CD14-positive monocyte (primary cell): Measurements from ENCODE around the gene WDR64. TPM values are rescaled to one million over a fixed set of nuclear protein-coding genes. Genes with fewer than 3 reads are reported as not detected.

Experiments used
- DNase-seq, 3 donors: peaks; one replicate each; pipeline ENCODE4 v3.0.0-alpha.2; 2011 to 2022
- H2AFZ ChIP-seq: 2 replicates; pipeline ENCODE4 v1.6.0; 2012; ENCODE audit warnings: mild to moderate bottlenecking, low read depth, low read length, inconsistent platforms; ENCODE audit not compliant: insufficient read depth, poor library complexity, severe bottlenecking
- H3K27ac ChIP-seq, 2 donors: 1 replicate in 1 of 2; 2 replicates in 1 of 2; pipeline ENCODE4 v1.5.1; 2012 to 2013; ENCODE audit warnings: low read length in 2 of 2, control low read depth in 1 of 2, inconsistent platforms in 1 of 2, low read depth in 1 of 2, mild to moderate bottlenecking in 1 of 2
- H3K27me3 ChIP-seq, 2 donors: one replicate each; pipeline versions ENCODE4 v1.6.0 to v1.6.1; 2011 to 2013; ENCODE audit warnings: low read length in 2 of 2; ENCODE audit not compliant: control insufficient read depth in 2 of 2, insufficient read depth in 2 of 2
- H3K36me3 ChIP-seq, 2 donors: replicated peaks in 1 of 2; 1 replicate in 1 of 2; 2 replicates in 1 of 2; pipeline versions ENCODE4 v1.5.1 to v1.6.1; 2012 to 2013; ENCODE audit warnings: low read length in 2 of 2, control low read depth in 1 of 2, inconsistent platforms in 1 of 2, mild to moderate bottlenecking in 1 of 2; ENCODE audit not compliant: insufficient read depth in 2 of 2, control insufficient read depth in 1 of 2
- H3K4me1 ChIP-seq, 2 donors: 1 replicate in 1 of 2; 2 replicates in 1 of 2; pipeline versions ENCODE4 v1.5.1 to v1.6.1; 2012 to 2013; ENCODE audit warnings: low read length in 2 of 2, control low read depth in 1 of 2, inconsistent platforms in 1 of 2, mild to moderate bottlenecking in 1 of 2, moderate library complexity in 1 of 2; ENCODE audit not compliant: insufficient read depth in 2 of 2, control insufficient read depth in 1 of 2
- H3K4me2 ChIP-seq: replicated peaks from 2 replicates; pipeline ENCODE3; 2012; ENCODE audit warnings: low read length, moderate library complexity, mild to moderate bottlenecking; ENCODE audit not compliant: poor library complexity, severe bottlenecking; ENCODE audit errors: extremely low read depth
- H3K4me3 ChIP-seq, 3 experiments: fragments of 200-600 bp in 1 of 3; sonication (generic) in 1 of 3; replicated peaks in 1 of 3; 1 replicate in 2 of 3; 2 replicates in 1 of 3; pipeline ENCODE4 v1.5.1; 2011 to 2013; ENCODE audit warnings: low read length in 3 of 3, mild to moderate bottlenecking in 3 of 3, control low read depth in 2 of 3, low read depth in 2 of 3, inconsistent platforms in 1 of 3, moderate library complexity in 1 of 3
- H3K79me2 ChIP-seq: 2 replicates; pipeline ENCODE4 v1.6.0; 2012; ENCODE audit warnings: mild to moderate bottlenecking, control low read depth, inconsistent platforms, low read length, moderate library complexity; ENCODE audit not compliant: insufficient read depth
- H3K9ac ChIP-seq: 2 replicates; pipeline ENCODE4 v1.6.0; 2017; ENCODE audit warnings: low read length, mild to moderate bottlenecking; ENCODE audit not compliant: insufficient read depth, poor library complexity, severe bottlenecking
- H3K9me3 ChIP-seq, 2 donors: replicated peaks in 1 of 2; 1 replicate in 1 of 2; 2 replicates in 1 of 2; pipeline versions ENCODE4 v1.5.1 to v1.6.1; 2012 to 2013; ENCODE audit warnings: low read length in 2 of 2, control low read depth in 1 of 2; ENCODE audit not compliant: control insufficient read depth in 1 of 2, insufficient read depth in 1 of 2
- H4K20me1 ChIP-seq: 2 replicates; pipeline ENCODE4 v1.6.0; 2012; ENCODE audit warnings: mild to moderate bottlenecking, low read length, control low read depth, moderate library complexity; ENCODE audit not compliant: insufficient read depth
- H3K27ac Mint-ChIP-seq, 7 donors: one replicate each; pipeline ENCODE4 v1.8.0; 2020; ENCODE audit warnings: mild to moderate bottlenecking in 7 of 7, mixed read lengths in 7 of 7, moderate library complexity in 6 of 7, inconsistent platforms in 2 of 7
- H3K27me3 Mint-ChIP-seq, 3 donors: one replicate each; pipeline ENCODE4 v1.8.0; 2021 to 2022; ENCODE audit warnings: low read depth in 3 of 3, mild to moderate bottlenecking in 3 of 3, mixed read lengths in 3 of 3, moderate library complexity in 3 of 3, inconsistent platforms in 1 of 3
- H3K36me3 Mint-ChIP-seq, 2 donors: one replicate each; pipeline ENCODE4 v1.8.0; 2020; ENCODE audit warnings: mixed read lengths in 2 of 2, inconsistent platforms in 1 of 2, mild to moderate bottlenecking in 1 of 2
- H3K4me1 Mint-ChIP-seq: one replicate; pipeline ENCODE4 v1.8.0; 2020; ENCODE audit warnings: mild to moderate bottlenecking, mixed read lengths
- H3K4me3 Mint-ChIP-seq, 2 donors: one replicate each; pipeline ENCODE4 v1.8.0; 2020; ENCODE audit warnings: mild to moderate bottlenecking in 2 of 2, mixed read lengths in 2 of 2, moderate library complexity in 1 of 2
- H3K9me3 Mint-ChIP-seq, 7 donors: one replicate each; pipeline ENCODE4 v1.8.0; 2020 to 2022; ENCODE audit warnings: mixed read lengths in 7 of 7, mild to moderate bottlenecking in 6 of 7, moderate library complexity in 6 of 7, inconsistent platforms in 2 of 7
- WGBS: methylation state at CpG from one replicate; pipeline ENCODE4 v1.1.5; 2013; ENCODE audit warnings: missing lambda C conversion rate; ENCODE audit not compliant: insufficient coverage; 5-methylcytosine and 5-hydroxymethylcytosine counted together
- intact Hi-C, 2 donors: fragments of 100-400 bp; cut with micrococcal nuclease; formaldehyde crosslinking; loops; one replicate each; pipeline versions ENCODE4 v1.15.0 to v1.15.1; 2023
- polyA plus RNA-seq, 3 donors: library from polyadenylated mRNA; depleted of rRNA in 1 of 3; unstranded in 2 of 3; stranded (reverse) in 1 of 3; fragments of 300-500 nt in 2 of 3; fragments of >200 nt in 1 of 3; fragmentation: Illumina TruSeq in 2 of 3; gene quantifications; 1 replicate in 2 of 3; 2 replicates in 1 of 3; pipeline ENCODE4 v1.2.3, GENCODE V29; 2012 to 2021
- TF ChIP-seq, protein P1 (sequence below): fragments of 200-600 bp; IDR thresholded peaks from one replicate; pipeline ENCODE4 v1.8.0; 2022; ENCODE audit warnings: antibody characterized with exemption, mild to moderate bottlenecking

The WDR64 gene
- polyA plus RNA-seq, 3 donors = not detected

DNA sequence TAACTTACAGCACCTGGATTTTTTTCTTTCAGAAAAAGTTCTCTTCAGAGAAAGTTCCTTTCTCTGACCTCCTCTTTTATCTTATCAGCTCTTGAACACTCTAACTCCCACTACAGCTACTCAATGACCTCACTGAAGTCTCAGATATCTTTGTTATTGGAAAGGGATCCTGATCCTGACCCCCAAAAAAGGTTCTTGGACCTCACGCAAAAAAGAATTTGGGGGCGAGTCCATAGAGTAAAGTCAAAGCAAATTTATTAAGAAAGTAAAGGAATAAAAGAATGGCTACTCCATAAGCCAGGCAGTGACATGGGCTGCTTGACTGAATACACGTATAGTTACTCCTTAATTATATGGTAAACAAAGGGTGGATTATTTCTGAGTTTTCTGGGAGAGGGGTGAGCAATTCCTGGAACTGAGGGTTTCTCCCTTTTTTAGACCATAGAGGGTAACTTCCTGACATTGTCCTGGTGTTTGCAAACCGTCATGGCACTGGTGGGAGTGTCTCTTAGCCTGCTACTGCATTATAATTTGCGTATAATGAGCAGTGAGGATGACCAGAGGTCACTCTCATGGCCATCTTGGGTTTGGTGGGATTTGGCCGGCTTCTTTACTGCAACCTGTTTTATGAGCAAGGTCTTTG is 44.2 kb downstream of the WDR64 start:
- Histone ChIP-seq H3K4me2 (no peak overlapping the region), H3K9ac (no peak overlapping the region), H3K4me3 (no peak overlapping the region), H3K27me3 (no peaks in the 10 kb centered on the region), H2AFZ (no peak overlapping the region), H3K79me2 (no peaks in the 10 kb centered on the region), H3K4me1 (no peaks in the 10 kb centered on the region), H3K36me3 (no peaks in the 10 kb centered on the region), H3K9me3 (no peaks in the 10 kb centered on the region), H4K20me1 (no peaks in the 10 kb centered on the region), H3K27ac (no peak overlapping the region)
- DNase-seq = no peak
- intact Hi-C loops = no loop called here
- H3K27ac Mint-ChIP-seq = no peak overlapping the region
- TF ChIP-seq, protein P1, sequence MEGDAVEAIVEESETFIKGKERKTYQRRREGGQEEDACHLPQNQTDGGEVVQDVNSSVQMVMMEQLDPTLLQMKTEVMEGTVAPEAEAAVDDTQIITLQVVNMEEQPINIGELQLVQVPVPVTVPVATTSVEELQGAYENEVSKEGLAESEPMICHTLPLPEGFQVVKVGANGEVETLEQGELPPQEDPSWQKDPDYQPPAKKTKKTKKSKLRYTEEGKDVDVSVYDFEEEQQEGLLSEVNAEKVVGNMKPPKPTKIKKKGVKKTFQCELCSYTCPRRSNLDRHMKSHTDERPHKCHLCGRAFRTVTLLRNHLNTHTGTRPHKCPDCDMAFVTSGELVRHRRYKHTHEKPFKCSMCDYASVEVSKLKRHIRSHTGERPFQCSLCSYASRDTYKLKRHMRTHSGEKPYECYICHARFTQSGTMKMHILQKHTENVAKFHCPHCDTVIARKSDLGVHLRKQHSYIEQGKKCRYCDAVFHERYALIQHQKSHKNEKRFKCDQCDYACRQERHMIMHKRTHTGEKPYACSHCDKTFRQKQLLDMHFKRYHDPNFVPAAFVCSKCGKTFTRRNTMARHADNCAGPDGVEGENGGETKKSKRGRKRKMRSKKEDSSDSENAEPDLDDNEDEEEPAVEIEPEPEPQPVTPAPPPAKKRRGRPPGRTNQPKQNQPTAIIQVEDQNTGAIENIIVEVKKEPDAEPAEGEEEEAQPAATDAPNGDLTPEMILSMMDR = no peak
- H3K4me3 Mint-ChIP-seq = no peak overlapping the region
- H3K36me3 Mint-ChIP-seq = no peaks in the 10 kb centered on the region
- no peaks in the 10 kb centered on the region for H3K4me1 Mint-ChIP-seq
- no peaks in the 10 kb centered on the region for H3K9me3 Mint-ChIP-seq
- WGBS = 62% methylated on average over 3 of the region's 6 CpGs
- H3K27me3 Mint-ChIP-seq = peaks cover 0 to 7% (median 0%) of the 10 kb centered on the region in 3 donors

DNA sequence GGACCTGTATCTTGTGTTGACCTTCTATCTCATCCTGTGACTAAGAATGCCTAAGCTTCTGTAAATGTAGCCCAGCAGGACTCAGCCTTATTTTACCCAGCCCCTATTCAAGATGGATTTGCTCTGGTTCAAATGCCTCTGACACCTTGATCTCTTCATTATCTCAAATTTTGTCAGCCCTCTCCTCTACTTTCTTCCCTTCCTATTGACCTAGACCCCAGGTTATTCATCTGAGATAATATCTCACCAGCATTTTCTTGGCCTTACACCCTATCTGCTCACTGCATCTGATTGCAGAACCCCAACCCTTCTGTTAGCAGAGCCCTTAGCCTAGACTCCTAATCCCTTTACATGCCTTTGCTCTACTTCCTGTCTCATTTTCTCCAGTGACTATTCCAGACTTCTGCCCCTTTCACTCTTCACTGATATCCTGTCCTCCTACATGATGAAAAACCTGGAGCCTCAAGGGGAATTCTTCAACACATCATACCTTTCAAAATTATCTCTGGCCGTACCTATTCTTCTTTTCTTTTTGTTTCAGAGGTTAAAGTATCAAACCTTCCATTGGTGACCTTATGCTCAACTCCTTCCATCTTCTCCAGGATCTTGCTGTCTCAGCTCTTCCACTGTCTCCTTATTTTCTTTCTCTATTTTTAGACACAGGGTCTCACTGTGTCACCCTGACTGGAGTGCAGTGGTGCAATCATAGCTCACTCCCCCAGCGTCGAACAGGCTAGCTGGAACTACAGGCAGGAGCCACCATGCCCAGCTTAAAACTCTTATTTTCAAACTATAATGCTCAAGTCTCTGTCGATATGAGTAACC is 44.9 kb downstream of the WDR64 start:
- Mint-ChIP-seq H3K27ac (no peak overlapping the region), H3K36me3 (no peaks in the 10 kb centered on the region), H3K27me3 (peaks cover 0 to 4% (median 0%) of the 10 kb centered on the region in 3 donors), H3K4me1 (no peaks in the 10 kb centered on the region), H3K9me3 (no peaks in the 10 kb centered on the region), H3K4me3 (no peak overlapping the region)
- H4K20me1 ChIP-seq = no peaks in the 10 kb centered on the region
- no peaks in the 10 kb centered on the region for H3K27me3 ChIP-seq
- H3K27ac ChIP-seq = no peak overlapping the region
- intact Hi-C loops = no loop called here
- 93% methylated on average over 4 of the region's 4 CpGs for WGBS
- no peak overlapping the region for H3K4me3 ChIP-seq
- no peak overlapping the region for H3K9ac ChIP-seq
- DNase-seq = no peak
- no peak overlapping the region for H2AFZ ChIP-seq
- H3K4me2 ChIP-seq = no peak overlapping the region
- H3K9me3 ChIP-seq = no peaks in the 10 kb centered on the region
- no peaks in the 10 kb centered on the region for H3K79me2 ChIP-seq
- TF ChIP-seq, protein P1 = no peak
- no peaks in the 10 kb centered on the region for H3K4me1 ChIP-seq
- no peaks in the 10 kb centered on the region for H3K36me3 ChIP-seq
